ENCODE results near the gene KYAT1.
"Not testable (repeated sequence)": the region's sequence is repeated elsewhere in the genome, so short reads cannot be mapped to it uniquely, and the experiment has no call there.

The KYAT1 gene

GRCh38 chr9:128862401-128862851 is 19.3 kb downstream of the KYAT1 start:
- no peak for DNase-seq
- no peak overlapping the region for H3K4me3 ChIP-seq (ENCODE audit: insufficient read depth, low read depth, low read length, poor library complexity, severe bottlenecking)
- no peak overlapping the region for H3K27ac ChIP-seq (ENCODE audit: insufficient read depth, low read length, poor library complexity, severe bottlenecking)
- H3K4me1 ChIP-seq (ENCODE audit: control insufficient read depth, insufficient read depth, low read length, poor library complexity, severe bottlenecking) = no peaks in the 10 kb centered on the region
- H3K36me3 ChIP-seq (ENCODE audit: control insufficient read depth, insufficient read depth, low read length) = no peaks in the 10 kb centered on the region
- H3K9me3 ChIP-seq (ENCODE audit: control insufficient read depth, low read length) = no peaks in the 10 kb centered on the region
- no peaks in the 10 kb centered on the region for H3K27me3 ChIP-seq (replicated peaks; ENCODE audit: control insufficient read depth, insufficient read depth, low read length, poor library complexity, severe bottlenecking)

GRCh38 chr9:128861501-128861900 is 20.2 kb downstream of the KYAT1 start:
- Histone ChIP-seq H3K4me1 (ENCODE audit: control insufficient read depth, insufficient read depth, low read length, poor library complexity, severe bottlenecking) (no peaks in the 10 kb centered on the region), H3K27me3 (replicated peaks; ENCODE audit: control insufficient read depth, insufficient read depth, low read length, poor library complexity, severe bottlenecking) (no peaks in the 10 kb centered on the region), H3K9me3 (ENCODE audit: control insufficient read depth, low read length) (no peaks in the 10 kb centered on the region), H3K36me3 (ENCODE audit: control insufficient read depth, insufficient read depth, low read length) (no peaks in the 10 kb centered on the region), H3K27ac (ENCODE audit: insufficient read depth, low read length, poor library complexity, severe bottlenecking) (no peak overlapping the region), H3K4me3 (ENCODE audit: insufficient read depth, low read depth, low read length, poor library complexity, severe bottlenecking) (no peak overlapping the region)
- DNase-seq = no peak

GRCh38 chr9:128860937-128861336 is 20.8 kb downstream of the KYAT1 start:
- Histone ChIP-seq H3K36me3 (ENCODE audit: control insufficient read depth, insufficient read depth, low read length) (no peaks in the 10 kb centered on the region), H3K4me3 (ENCODE audit: insufficient read depth, low read depth, low read length, poor library complexity, severe bottlenecking) (no peak overlapping the region), H3K27me3 (replicated peaks; ENCODE audit: control insufficient read depth, insufficient read depth, low read length, poor library complexity, severe bottlenecking) (no peaks in the 10 kb centered on the region), H3K27ac (ENCODE audit: insufficient read depth, low read length, poor library complexity, severe bottlenecking) (no peak overlapping the region), H3K4me1 (ENCODE audit: control insufficient read depth, insufficient read depth, low read length, poor library complexity, severe bottlenecking) (no peaks in the 10 kb centered on the region), H3K9me3 (ENCODE audit: control insufficient read depth, low read length) (no peaks in the 10 kb centered on the region)
- no peak for DNase-seq

GRCh38 chr9:128858476-128858875 is 23.3 kb downstream of the KYAT1 start:
- not testable (repeated sequence) for H3K27ac ChIP-seq (ENCODE audit: insufficient read depth, low read length, poor library complexity, severe bottlenecking); H3K4me3 ChIP-seq (ENCODE audit: insufficient read depth, low read depth, low read length, poor library complexity, severe bottlenecking); H3K36me3 ChIP-seq (ENCODE audit: control insufficient read depth, insufficient read depth, low read length); H3K27me3 ChIP-seq (replicated peaks; ENCODE audit: control insufficient read depth, insufficient read depth, low read length, poor library complexity, severe bottlenecking); H3K9me3 ChIP-seq (ENCODE audit: control insufficient read depth, low read length); DNase-seq; H3K4me1 ChIP-seq (ENCODE audit: control insufficient read depth, insufficient read depth, low read length, poor library complexity, severe bottlenecking)

GRCh38 chr9:128854454-128854853 is 27.3 kb downstream of the KYAT1 start:
- H3K4me3 ChIP-seq (ENCODE audit: insufficient read depth, low read depth, low read length, poor library complexity, severe bottlenecking); H3K4me1 ChIP-seq (ENCODE audit: control insufficient read depth, insufficient read depth, low read length, poor library complexity, severe bottlenecking); H3K27me3 ChIP-seq (replicated peaks; ENCODE audit: control insufficient read depth, insufficient read depth, low read length, poor library complexity, severe bottlenecking); H3K27ac ChIP-seq (ENCODE audit: insufficient read depth, low read length, poor library complexity, severe bottlenecking); H3K36me3 ChIP-seq (ENCODE audit: control insufficient read depth, insufficient read depth, low read length); DNase-seq; H3K9me3 ChIP-seq (ENCODE audit: control insufficient read depth, low read length): not testable (repeated sequence)

- H3K36me3 ChIP-seq (ENCODE audit: control insufficient read depth, insufficient read depth, low read length); H3K4me1 ChIP-seq (ENCODE audit: control insufficient read depth, insufficient read depth, low read length, poor library complexity, severe bottlenecking); DNase-seq; H3K27me3 ChIP-seq (replicated peaks; ENCODE audit: control insufficient read depth, insufficient read depth, low read length, poor library complexity, severe bottlenecking); H3K27ac ChIP-seq (ENCODE audit: insufficient read depth, low read length, poor library complexity, severe bottlenecking); H3K9me3 ChIP-seq (ENCODE audit: control insufficient read depth, low read length); H3K4me3 ChIP-seq (ENCODE audit: insufficient read depth, low read depth, low read length, poor library complexity, severe bottlenecking): not testable (repeated sequence)
Observed at GRCh38 chr9:128852646-128853045, 29.1 kb downstream of the KYAT1 start.

DNA sequence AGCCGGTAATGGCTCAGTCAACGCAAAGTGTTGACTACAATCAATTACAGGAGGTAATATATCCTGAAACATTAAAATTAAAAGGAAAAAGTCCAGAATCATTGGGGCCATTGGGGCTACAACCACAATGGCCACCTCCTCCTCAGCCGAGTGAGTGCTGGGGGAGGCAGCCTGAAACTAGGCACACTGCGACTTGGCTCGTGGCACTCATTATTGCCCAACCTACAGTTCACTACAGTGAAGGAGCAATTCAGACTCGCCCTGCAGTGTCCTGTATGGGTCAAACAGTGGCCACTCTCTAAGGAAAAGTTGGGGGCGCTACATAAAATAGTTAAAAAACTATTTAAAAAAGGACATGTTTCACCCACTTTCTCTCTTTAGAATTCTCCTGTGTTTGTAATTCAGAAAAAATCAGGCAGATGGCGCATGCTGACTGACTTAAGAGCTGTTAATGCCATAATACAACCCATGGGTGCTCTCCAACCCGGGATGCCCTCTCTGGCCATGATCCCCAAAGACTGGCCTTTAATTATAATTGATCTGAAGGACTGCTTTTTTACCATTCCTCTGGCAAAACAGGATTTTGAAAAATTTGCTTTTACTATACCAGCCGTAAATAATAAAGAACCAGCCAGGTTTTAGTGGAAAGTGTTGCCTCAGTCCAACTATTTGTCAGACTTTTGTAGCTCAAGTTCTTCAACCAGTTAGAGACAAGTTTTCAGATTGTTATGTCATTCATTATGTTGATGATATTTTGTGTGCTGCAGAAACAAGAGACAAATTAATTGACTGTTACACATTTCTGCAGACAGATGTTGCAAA is 29.8 kb downstream of the KYAT1 start:
- DNase-seq = not testable (repeated sequence)

DNA sequence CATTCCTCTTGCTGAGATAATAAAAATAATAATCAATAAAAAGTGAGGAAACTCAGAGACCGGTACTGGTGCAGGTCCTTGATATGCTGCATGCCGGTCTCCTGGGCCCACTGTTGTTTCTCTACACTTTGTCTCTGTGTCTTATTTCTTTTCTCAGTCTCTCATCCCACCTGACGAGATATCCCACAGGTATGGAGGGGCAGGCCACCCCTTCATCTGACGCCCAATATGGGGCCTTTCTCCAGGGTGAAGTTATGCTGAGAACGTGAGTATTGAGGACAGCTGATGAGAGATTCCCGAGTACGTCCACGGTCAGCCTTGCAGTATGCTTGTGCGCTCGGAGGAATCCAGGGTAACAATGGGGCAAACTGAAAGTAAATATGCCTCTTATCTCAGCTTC is 30.7 kb downstream of the KYAT1 start:
- DNase-seq; H3K36me3 ChIP-seq (ENCODE audit: control insufficient read depth, insufficient read depth, low read length); H3K9me3 ChIP-seq (ENCODE audit: control insufficient read depth, low read length); H3K4me1 ChIP-seq (ENCODE audit: control insufficient read depth, insufficient read depth, low read length, poor library complexity, severe bottlenecking); H3K27ac ChIP-seq (ENCODE audit: insufficient read depth, low read length, poor library complexity, severe bottlenecking); H3K4me3 ChIP-seq (ENCODE audit: insufficient read depth, low read depth, low read length, poor library complexity, severe bottlenecking); H3K27me3 ChIP-seq (replicated peaks; ENCODE audit: control insufficient read depth, insufficient read depth, low read length, poor library complexity, severe bottlenecking): not testable (repeated sequence)

More for the DNA sequence above, 29.8 kb downstream of the KYAT1 start:
- not testable (repeated sequence) for H3K9me3 ChIP-seq (ENCODE audit: control insufficient read depth, low read length); H3K4me3 ChIP-seq (ENCODE audit: insufficient read depth, low read depth, low read length, poor library complexity, severe bottlenecking); H3K36me3 ChIP-seq (ENCODE audit: control insufficient read depth, insufficient read depth, low read length); H3K4me1 ChIP-seq (ENCODE audit: control insufficient read depth, insufficient read depth, low read length, poor library complexity, severe bottlenecking); H3K27ac ChIP-seq (ENCODE audit: insufficient read depth, low read length, poor library complexity, severe bottlenecking); H3K27me3 ChIP-seq (replicated peaks; ENCODE audit: control insufficient read depth, insufficient read depth, low read length, poor library complexity, severe bottlenecking)

DNA sequence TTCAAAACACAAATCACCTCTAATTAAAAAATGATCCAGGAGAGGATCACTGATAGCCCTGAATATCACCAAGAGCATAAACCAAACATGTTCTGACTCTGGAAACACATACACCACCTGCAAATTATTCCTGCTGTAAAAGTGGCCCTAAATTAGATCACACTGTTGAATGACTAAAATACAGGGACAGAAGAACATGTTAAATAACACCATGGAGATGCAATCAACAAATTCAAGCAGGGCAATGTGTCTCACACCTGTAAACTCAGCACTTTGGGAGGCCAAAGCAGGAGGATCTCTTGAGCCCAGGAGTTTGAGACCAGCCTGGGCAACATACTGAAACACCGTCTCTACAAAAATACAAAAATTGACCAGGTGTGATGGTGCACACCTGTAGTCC is 33.9 kb downstream of the KYAT1 start:
- no peak overlapping the region for H3K27ac ChIP-seq (ENCODE audit: insufficient read depth, low read length, poor library complexity, severe bottlenecking)
- H3K4me1 ChIP-seq (ENCODE audit: control insufficient read depth, insufficient read depth, low read length, poor library complexity, severe bottlenecking) = no peaks in the 10 kb centered on the region
- no peak for DNase-seq
- no peaks in the 10 kb centered on the region for H3K36me3 ChIP-seq (ENCODE audit: control insufficient read depth, insufficient read depth, low read length)
- H3K4me3 ChIP-seq (ENCODE audit: insufficient read depth, low read depth, low read length, poor library complexity, severe bottlenecking) = no peak overlapping the region
- H3K9me3 ChIP-seq (ENCODE audit: control insufficient read depth, low read length) = no peaks in the 10 kb centered on the region
- H3K27me3 ChIP-seq (replicated peaks; ENCODE audit: control insufficient read depth, insufficient read depth, low read length, poor library complexity, severe bottlenecking) = no peaks in the 10 kb centered on the region

DNA sequence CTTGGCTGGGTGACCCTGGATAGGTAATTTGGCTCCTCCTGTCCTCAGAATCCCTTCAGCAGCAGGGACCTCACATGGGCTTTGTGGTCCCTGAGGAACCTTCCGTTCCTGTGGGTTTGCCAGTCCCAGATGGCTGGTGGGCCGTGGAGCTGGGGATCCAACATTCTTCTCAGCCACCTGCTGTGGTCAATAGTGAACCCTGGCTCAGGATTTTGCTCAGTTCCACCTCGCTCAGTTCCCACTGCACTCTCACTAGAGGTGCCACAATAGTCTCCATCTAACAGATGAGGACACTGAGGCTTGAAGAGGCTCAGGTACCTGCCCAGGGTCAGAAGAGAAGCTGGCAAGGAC is 35.1 kb downstream of the KYAT1 start:
- Histone ChIP-seq H3K9me3 (ENCODE audit: control insufficient read depth, low read length) (no peaks in the 10 kb centered on the region), H3K36me3 (ENCODE audit: control insufficient read depth, insufficient read depth, low read length) (peaks cover 3% of the 10 kb centered on the region), H3K4me1 (ENCODE audit: control insufficient read depth, insufficient read depth, low read length, poor library complexity, severe bottlenecking) (no peaks in the 10 kb centered on the region), H3K27ac (ENCODE audit: insufficient read depth, low read length, poor library complexity, severe bottlenecking) (no peak overlapping the region), H3K4me3 (ENCODE audit: insufficient read depth, low read depth, low read length, poor library complexity, severe bottlenecking) (no peak overlapping the region), H3K27me3 (replicated peaks; ENCODE audit: control insufficient read depth, insufficient read depth, low read length, poor library complexity, severe bottlenecking) (no peaks in the 10 kb centered on the region)
- DNase-seq = no peak
